ENCODE data around the gene CBFA2T2.

CBFA2T2 gene

DNA sequence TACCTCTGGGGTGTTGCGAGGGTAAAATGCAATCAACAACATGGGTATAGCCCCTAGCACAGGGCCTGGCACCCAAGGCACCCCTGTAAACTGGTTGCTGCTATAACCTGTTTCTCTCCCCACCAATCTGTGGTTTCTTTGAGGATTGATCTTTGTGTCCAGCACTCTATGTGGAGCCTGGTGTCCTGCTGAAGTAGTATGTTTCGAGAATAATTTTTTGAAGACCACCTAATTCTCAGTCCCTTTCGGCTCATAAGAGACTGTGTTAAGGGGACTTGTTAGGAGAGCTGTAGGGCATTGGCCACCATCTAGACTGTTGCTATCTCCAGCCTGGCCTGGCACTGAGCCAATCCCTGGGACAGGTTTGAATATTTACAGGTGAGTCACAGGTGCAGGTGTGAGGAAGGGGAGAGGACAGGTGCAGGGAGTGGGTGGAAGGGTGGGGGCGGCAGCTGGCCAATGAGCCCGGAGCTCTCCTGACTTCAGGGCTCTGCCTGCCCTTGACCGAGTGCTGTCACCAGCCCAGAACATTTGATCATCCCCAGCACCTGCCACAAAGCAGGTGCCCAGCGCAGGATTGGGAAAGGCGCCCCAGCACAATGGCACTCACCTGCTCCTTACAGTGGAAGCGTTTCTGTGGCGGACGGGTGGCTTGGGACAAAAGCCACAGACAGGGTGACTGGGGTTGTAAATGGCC, 164.2 kb downstream of the CBFA2T2 start:
- no peak overlapping the region for H3K4me3 ChIP-seq (ENCODE audit: low read depth, low read length)
- TF ChIP-seq, protein P1, sequence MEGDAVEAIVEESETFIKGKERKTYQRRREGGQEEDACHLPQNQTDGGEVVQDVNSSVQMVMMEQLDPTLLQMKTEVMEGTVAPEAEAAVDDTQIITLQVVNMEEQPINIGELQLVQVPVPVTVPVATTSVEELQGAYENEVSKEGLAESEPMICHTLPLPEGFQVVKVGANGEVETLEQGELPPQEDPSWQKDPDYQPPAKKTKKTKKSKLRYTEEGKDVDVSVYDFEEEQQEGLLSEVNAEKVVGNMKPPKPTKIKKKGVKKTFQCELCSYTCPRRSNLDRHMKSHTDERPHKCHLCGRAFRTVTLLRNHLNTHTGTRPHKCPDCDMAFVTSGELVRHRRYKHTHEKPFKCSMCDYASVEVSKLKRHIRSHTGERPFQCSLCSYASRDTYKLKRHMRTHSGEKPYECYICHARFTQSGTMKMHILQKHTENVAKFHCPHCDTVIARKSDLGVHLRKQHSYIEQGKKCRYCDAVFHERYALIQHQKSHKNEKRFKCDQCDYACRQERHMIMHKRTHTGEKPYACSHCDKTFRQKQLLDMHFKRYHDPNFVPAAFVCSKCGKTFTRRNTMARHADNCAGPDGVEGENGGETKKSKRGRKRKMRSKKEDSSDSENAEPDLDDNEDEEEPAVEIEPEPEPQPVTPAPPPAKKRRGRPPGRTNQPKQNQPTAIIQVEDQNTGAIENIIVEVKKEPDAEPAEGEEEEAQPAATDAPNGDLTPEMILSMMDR (IDR thresholded peaks at IDR 0.05; ENCODE audit: low read depth, low read length) = no peak

DNA sequence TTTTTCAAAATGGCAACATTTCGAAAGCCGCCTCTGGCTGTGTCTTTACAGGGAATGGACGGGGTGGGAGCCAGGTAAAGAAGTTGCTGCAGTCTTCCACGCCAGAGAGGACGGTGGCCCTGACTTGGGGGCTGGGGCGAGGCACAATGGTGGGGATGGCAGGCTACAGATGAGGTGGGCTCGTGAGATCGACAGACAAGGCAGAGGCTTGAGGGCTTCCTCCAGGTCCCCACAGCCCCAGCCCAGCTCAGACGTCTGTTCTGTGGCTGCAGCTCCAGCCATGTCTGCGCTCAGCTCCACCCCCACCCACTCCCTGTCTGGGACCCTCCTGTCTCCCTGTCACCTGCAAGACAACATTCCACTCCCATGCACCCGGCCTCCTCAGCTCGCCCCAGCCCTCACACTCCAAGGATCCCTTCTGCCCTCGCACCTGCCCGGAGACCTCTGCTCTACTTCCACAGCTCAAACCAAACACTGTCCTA, 164.8 kb downstream of the CBFA2T2 start:
- TF ChIP-seq, protein P1 (IDR thresholded peaks at IDR 0.05; ENCODE audit: low read depth, low read length) = no peak
- H3K4me3 ChIP-seq (ENCODE audit: low read depth, low read length) = no peak overlapping the region

DNA sequence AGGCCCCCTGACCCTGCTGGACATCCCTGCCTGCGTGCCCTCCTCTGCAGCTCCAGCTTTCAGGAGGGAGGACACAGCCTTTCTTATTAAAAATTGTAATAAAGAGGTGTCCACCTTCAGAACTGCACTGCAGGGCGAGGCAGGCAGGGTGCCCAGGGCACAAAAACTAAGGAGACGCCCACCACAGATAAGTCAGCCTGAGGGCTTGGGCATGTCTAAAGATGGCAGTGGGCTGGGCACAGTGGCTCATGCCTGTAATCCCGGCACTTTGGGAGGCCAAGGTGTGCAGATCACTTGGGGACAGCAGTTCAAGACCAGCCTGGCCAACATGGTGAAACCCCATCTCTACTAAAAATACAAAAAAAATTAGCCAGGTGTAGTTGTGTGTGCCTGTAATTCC, 165.3 kb downstream of the CBFA2T2 start:
- TF ChIP-seq, protein P1 (IDR thresholded peaks at IDR 0.05; ENCODE audit: low read depth, low read length) = no peak
- no peak overlapping the region for H3K4me3 ChIP-seq (ENCODE audit: low read depth, low read length)

DNA sequence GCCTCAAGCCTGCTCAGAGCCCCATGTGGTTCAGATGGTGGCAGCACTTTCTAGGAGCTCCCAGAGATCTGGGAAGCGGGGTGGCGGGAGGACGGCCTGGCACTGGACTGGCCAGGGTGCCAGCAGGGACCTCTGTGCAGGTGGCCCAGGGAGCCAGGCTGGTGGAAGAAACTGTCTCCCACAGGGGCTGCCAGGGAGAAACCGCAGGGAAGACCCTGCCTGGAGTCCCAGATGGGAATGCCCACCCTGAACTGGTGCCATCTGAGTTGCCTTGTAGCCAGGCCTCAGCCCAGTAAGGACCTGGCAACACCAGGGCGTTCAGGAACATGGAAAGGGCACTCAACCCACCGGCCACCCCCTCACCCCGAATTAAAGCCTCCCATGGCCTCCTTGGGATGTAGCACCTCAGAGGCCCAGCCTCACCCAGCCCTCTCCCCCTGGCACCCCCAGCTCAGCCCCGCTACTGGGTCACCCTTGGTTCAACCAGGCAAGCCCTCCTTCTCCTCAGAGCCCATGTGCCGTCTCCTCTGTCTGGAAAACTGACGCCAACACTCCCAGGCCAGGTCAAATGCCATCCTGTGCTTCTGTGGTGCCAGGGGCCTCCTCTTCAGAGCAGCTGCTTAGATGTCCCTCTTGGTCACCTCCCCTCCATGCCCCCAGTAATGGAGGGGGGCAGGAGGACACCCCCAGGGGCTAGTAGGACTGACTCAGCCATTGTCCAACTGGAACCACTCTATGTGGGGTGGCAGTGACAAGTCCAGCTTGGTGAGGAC, 166.3 kb downstream of the CBFA2T2 start:
- H3K4me3 ChIP-seq (ENCODE audit: low read depth, low read length) = no peak overlapping the region
- TF ChIP-seq, protein P1 (IDR thresholded peaks at IDR 0.05; ENCODE audit: low read depth, low read length) = no peak

DNA sequence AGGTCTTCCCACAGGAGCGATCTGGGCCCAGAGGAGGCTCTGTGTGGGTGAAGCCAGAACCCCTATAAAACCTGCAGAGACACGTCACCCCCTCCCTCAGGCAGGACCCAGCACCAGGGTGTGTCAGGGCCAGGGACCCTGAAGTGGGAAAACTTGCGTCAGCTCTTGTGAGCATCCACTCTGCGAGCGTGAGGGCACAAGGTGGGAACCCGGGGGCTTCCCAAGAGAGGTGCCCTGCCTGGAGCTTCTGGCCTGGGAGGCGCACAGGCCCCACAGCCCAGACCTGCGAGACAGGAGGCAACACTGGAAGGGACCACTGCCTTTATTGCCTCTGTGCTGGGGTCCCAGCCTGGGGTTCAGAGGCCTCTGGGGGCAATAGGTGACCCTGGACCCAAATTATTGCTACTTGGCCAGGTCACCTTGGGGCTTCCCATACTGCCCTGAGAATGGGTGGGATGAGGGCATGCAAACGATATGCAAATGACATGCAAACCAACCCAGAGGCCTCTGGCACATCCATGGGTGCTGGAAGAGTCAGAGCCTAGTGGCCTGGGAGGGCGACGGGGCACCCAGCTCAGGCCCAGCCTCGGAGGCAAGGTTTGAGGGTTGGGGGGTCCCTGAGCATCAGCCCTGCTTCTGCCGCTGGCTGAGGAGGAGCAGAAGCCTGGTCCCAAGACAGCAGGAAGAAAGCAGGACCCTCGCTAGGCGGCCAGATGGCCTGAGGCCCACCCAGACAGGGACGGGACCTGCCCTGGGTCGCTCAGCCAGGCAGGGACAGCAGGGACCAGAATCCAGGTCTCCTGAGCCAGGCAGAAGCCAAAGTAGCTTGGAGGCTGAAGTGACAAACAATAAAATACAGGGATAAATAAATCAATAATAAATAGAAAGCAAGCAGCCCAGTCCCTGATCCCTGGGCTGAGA, 167.1 kb downstream of the CBFA2T2 start:
- TF ChIP-seq, protein P1 (IDR thresholded peaks at IDR 0.05; ENCODE audit: low read depth, low read length) = no peak
- no peak overlapping the region for H3K4me3 ChIP-seq (ENCODE audit: low read depth, low read length)

DNA sequence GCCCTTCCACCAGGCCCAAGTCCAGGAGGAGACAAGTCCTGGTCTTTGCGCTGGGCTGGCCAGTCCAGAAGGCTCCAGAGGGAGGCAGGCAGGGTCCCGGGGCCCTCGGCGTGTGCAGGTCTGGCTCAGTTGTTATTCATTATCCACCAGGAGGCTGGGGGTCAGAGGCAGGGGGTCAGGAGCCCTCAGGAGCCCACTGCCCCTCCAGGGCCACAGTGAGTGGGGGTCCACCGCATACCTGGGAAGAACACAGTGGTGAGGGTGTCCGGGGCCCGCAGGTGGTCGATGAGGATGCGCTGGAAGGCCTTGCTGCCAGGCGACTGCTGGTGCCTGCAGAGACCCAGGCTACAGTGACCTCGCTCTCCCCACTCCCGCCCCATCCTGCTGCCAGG, 167.8 kb downstream of the CBFA2T2 start:
- H3K4me3 ChIP-seq (ENCODE audit: low read depth, low read length) = no peak overlapping the region
- TF ChIP-seq, protein P1 (IDR thresholded peaks at IDR 0.05; ENCODE audit: low read depth, low read length) = no peak

Measured in WI38 (cell line).